GM19351 (cell line): ENCODE measurements around the gene LSR.
"Not testable (repeated sequence)": the region's sequence is repeated elsewhere in the genome, so short reads cannot be mapped to it uniquely, and the experiment has no call there.

Experiments used
- ATAC-seq: cut with Tn5 transposase; IDR thresholded peaks from one replicate; pipeline ENCODE4 v1.9.1; 2021; ENCODE audit warnings: mild to moderate bottlenecking, moderate library complexity; ENCODE audit not compliant: unreplicated experiment

LSR gene

GRCh38 chr19:35284153-35285094 is 35.6 kb downstream of the LSR start:
- no peak for ATAC-seq

- no peak for ATAC-seq
These were observed 36.3 kb downstream of the LSR start for GRCh38 chr19:35285095-35285449.

GRCh38 chr19:35285465-35285864 is 36.7 kb downstream of the LSR start:
- ATAC-seq: not testable (repeated sequence)

GRCh38 chr19:35286101-35286500 is 37.3 kb downstream of the LSR start:
- not testable (repeated sequence) for ATAC-seq

- no peak for ATAC-seq
These were observed 38.9 kb downstream of the LSR start for GRCh38 chr19:35287713-35288112.

GRCh38 chr19:35288331-35288730 is 39.5 kb downstream of the LSR start:
- no peak for ATAC-seq

- no peak for ATAC-seq
These were observed 40.1 kb downstream of the LSR start for GRCh38 chr19:35288906-35289305.

GRCh38 chr19:35290381-35291127 is 41.8 kb downstream of the LSR start:
- ATAC-seq: no peak

GRCh38 chr19:35291259-35291658 is 42.5 kb downstream of the LSR start:
- no peak for ATAC-seq

- no peak for ATAC-seq
These were observed 43.1 kb downstream of the LSR start, which contains the start of gene MAG for GRCh38 chr19:35291916-35292315. Gene MAG, plus strand, starts transcription at chr19:35292161. Its CDS starts 3,248 bp downstream, at chr19:35295409.

- ATAC-seq: no peak
These were observed 43.9 kb downstream of the LSR start for GRCh38 chr19:35292421-35293362.

- ATAC-seq: no peak
These were observed 44.5 kb downstream of the LSR start for GRCh38 chr19:35293363-35293739.

- no peak for ATAC-seq
These were observed 45.0 kb downstream of the LSR start for GRCh38 chr19:35293808-35294207.

GRCh38 chr19:35294328-35294727 is 45.5 kb downstream of the LSR start:
- ATAC-seq: no peak

- no peak for ATAC-seq
These were observed 46.3 kb downstream of the LSR start for GRCh38 chr19:35294859-35295791.

GRCh38 chr19:35295792-35296462 is 47.1 kb downstream of the LSR start:
- ATAC-seq: peak; percentile 64

- no peak for ATAC-seq
These were observed 48.1 kb downstream of the LSR start for GRCh38 chr19:35296644-35297514.

- no peak for ATAC-seq
These were observed 48.7 kb downstream of the LSR start for GRCh38 chr19:35297515-35297848.
